ENCODE results near the gene EGFL6. TPM values are rescaled to one million over a fixed set of nuclear protein-coding genes. Genes with fewer than 3 reads are reported as not detected.

EGFL6 gene
- total and polyA plus RNA-seq, 2 of the 4 experiments (the other 2 are of a cell fraction), result not detected

GRCh38 chrX:13536551-13536950 is 32.9 kb upstream of the EGFL6 start:
- no peak overlapping the region for H3K27ac ChIP-seq (ENCODE audit: insufficient read depth, low read length)
- no TSS peak for BruUV-seq (replicated peaks)
- DNase-seq (no peak), ATAC-seq (ENCODE audit: low read depth) (no peak)
- peaks cover 2% of the 10 kb centered on the region; the same call in 1 of the 2 replicates for H3K4me1 ChIP-seq (ENCODE audit: control insufficient read depth, insufficient read depth, low read length)
- H3K14ac ChIP-seq (replicated peaks; ENCODE audit: low read depth, low read length), result no peak overlapping the region
- ChIA-PET POLR2A (ENCODE audit: unreplicated experiment) (no interaction called here), CTCF (no interaction called here)
- H3K9me1 ChIP-seq (ENCODE audit: insufficient read depth, low read length), result no peaks in the 10 kb centered on the region
- no peak overlapping the region for H3K4me3 ChIP-seq (ENCODE audit: insufficient read depth, low read depth, low read length)
- H3K9ac ChIP-seq (ENCODE audit: low read depth, low read length), result no peak overlapping the region
- H3K4me2 ChIP-seq (ENCODE audit: low read depth, low read length), result no peak overlapping the region
- no peak overlapping the region for H2BK15ac ChIP-seq (ENCODE audit: low read depth, low read length)
- H4K20me1 ChIP-seq (ENCODE audit: insufficient read depth, low read length), result no peaks in the 10 kb centered on the region
- dilution Hi-C loops (cut with HindIII; ENCODE audit: low sequenced_read_pairs, unreplicated experiment) (no loop called here), intact Hi-C loops (cut with micrococcal nuclease) (loop anchor here (5.0 kb wide), 1 partner anchor 86 kb away; no protein-coding TSS in a partner anchor), in situ Hi-C loops (cut with MboI; ENCODE audit: low sequenced_read_pairs) (no loop called here)
- peaks cover 8% of the 10 kb centered on the region for H3K27me3 ChIP-seq (ENCODE audit: control insufficient read depth, insufficient read depth, low read length)
- H4K91ac ChIP-seq (ENCODE audit: insufficient read depth, low read depth, low read length), result no peak overlapping the region
- no peak overlapping the region for H2AK9ac ChIP-seq (replicated peaks; ENCODE audit: low read depth, low read length, poor library complexity)
- WGBS, 2 experiments (ENCODE audit: extremely low coverage in 2 of 2, insufficient read length in 1 of 2), result no CpG with 5 or more reads among the region's 4 CpGs
- H2AFZ ChIP-seq (replicated peaks; ENCODE audit: low read length, poor library complexity), result no peak overlapping the region
- no peak overlapping the region for H2BK20ac ChIP-seq (ENCODE audit: low read depth, low read length)
- H3K36me3 ChIP-seq (ENCODE audit: control insufficient read depth, insufficient read depth, low read length), result no peaks in the 10 kb centered on the region
- no peak overlapping the region for H4K8ac ChIP-seq (ENCODE audit: low read depth in 2 of 2, low read length in 2 of 2)
- H3K79me1 ChIP-seq (ENCODE audit: low read depth in 1 of 2, low read length in 2 of 2), result no peaks in the 10 kb centered on the region
- no peak overlapping the region for H3K23ac ChIP-seq (ENCODE audit: low read depth, low read length)
- H2AK5ac ChIP-seq (ENCODE audit: low read depth, low read length), result no peak overlapping the region
- no peak overlapping the region for H2BK5ac ChIP-seq (ENCODE audit: low read depth, low read length, poor library complexity, severe bottlenecking)
- no peak overlapping the region for H4K5ac ChIP-seq (ENCODE audit: low read depth, low read length)
- H2BK120ac ChIP-seq (ENCODE audit: low read depth, low read length), result no peak overlapping the region
- H3K9me3 ChIP-seq (ENCODE audit: control insufficient read depth, insufficient read depth, low read length), result no peaks in the 10 kb centered on the region
- H3K56ac ChIP-seq (ENCODE audit: extremely low read depth, insufficient read depth, low read length), result no peak overlapping the region
- H3K18ac ChIP-seq (ENCODE audit: low read depth, low read length), result no peak overlapping the region
- TF ChIP-seq SMC3 (IDR thresholded peaks at IDR 0.05; ENCODE audit: low read depth, low read length), result no peak
- no peak for TF ChIP-seq MAZ (IDR thresholded peaks at IDR 0.05; ENCODE audit: borderline replicate concordance, low read depth, low read length)
- no peak for TF ChIP-seq RCOR1 (IDR thresholded peaks at IDR 0.05; ENCODE audit: insufficient replicate concordance, low read length)
- TF ChIP-seq BHLHE40 (IDR thresholded peaks at IDR 0.05; ENCODE audit: low read depth, low read length), result no peak
- TF ChIP-seq RFX5 (IDR thresholded peaks at IDR 0.05; ENCODE audit: low read depth, low read length), result no peak
- no peak for TF ChIP-seq MXI1 (IDR thresholded peaks at IDR 0.05; ENCODE audit: borderline replicate concordance, low read depth, low read length)
- TF ChIP-seq CEBPB (IDR thresholded peaks at IDR 0.05; ENCODE audit: low read depth, low read length), result no peak
- no peak for TF ChIP-seq POLR2A (IDR thresholded peaks at IDR 0.05; ENCODE audit: low read depth, low read length)
- TF ChIP-seq CHD1 (IDR thresholded peaks at IDR 0.05; ENCODE audit: low read depth, low read length), result no peak
- TF ChIP-seq ELK1 (IDR thresholded peaks at IDR 0.05; ENCODE audit: borderline replicate concordance, low read depth, low read length), result no peak
- no peak for TF ChIP-seq RAD21 (IDR thresholded peaks at IDR 0.05; ENCODE audit: low read length)
- no peak for TF ChIP-seq USF2 (IDR thresholded peaks at IDR 0.05; ENCODE audit: low read depth, low read length)
- TF ChIP-seq FOS (IDR thresholded peaks at IDR 0.05; ENCODE audit: low read depth, low read length), result no peak
- no peak overlapping the region for H3K4ac ChIP-seq (ENCODE audit: low read depth, low read length)

Measured in IMR-90 (cell line).